ENCODE results near the gene NAT16.
"Not testable (repeated sequence)": the region's sequence is repeated elsewhere in the genome, so short reads cannot be mapped to it uniquely, and the experiment has no call there.

The NAT16 gene

GRCh38 chr7:101211501-101211900 is 31.4 kb upstream of the NAT16 start:
- Mint-ChIP-seq H3K27me3 (ENCODE audit: low read depth, poor library complexity) (no peaks in the 10 kb centered on the region), H3K4me1 (peaks cover 10% of the 10 kb centered on the region), H3K27ac (no peak overlapping the region), H3K4me3 (no peak overlapping the region), H3K9me3 (no peaks in the 10 kb centered on the region), H3K36me3 (ENCODE audit: low read depth) (peaks cover 22% of the 10 kb centered on the region)
- TF ChIP-seq, protein P1, sequence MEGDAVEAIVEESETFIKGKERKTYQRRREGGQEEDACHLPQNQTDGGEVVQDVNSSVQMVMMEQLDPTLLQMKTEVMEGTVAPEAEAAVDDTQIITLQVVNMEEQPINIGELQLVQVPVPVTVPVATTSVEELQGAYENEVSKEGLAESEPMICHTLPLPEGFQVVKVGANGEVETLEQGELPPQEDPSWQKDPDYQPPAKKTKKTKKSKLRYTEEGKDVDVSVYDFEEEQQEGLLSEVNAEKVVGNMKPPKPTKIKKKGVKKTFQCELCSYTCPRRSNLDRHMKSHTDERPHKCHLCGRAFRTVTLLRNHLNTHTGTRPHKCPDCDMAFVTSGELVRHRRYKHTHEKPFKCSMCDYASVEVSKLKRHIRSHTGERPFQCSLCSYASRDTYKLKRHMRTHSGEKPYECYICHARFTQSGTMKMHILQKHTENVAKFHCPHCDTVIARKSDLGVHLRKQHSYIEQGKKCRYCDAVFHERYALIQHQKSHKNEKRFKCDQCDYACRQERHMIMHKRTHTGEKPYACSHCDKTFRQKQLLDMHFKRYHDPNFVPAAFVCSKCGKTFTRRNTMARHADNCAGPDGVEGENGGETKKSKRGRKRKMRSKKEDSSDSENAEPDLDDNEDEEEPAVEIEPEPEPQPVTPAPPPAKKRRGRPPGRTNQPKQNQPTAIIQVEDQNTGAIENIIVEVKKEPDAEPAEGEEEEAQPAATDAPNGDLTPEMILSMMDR (IDR thresholded peaks at IDR 0.05): no peak
- DNase-seq: no peak

DNA sequence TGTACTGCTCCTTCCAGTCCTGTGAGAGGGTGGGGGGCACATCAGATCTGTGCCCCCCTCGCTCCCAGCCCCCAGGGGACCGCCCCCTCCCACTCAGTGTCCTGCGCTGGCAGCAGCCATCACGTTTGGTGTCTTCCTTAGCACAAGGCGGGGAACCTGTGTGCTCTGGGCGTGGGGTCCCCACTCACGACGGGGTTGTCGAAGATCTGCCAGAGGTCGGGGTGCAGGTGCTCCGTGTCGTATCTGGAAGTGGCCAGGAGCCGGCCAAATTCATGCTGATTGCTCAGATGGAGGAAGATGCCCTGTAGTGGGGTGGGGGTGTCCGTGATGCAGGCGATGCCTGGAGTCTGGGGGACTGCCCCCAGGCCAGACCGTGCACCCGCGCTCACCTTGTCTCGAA is 30.1 kb upstream of the NAT16 start:
- TF ChIP-seq, protein P1 (IDR thresholded peaks at IDR 0.05): no peak
- Mint-ChIP-seq H3K4me1 (no peaks in the 10 kb centered on the region), H3K27ac (no peak overlapping the region), H3K36me3 (ENCODE audit: low read depth) (peaks cover 27% of the 10 kb centered on the region), H3K9me3 (no peaks in the 10 kb centered on the region), H3K4me3 (no peak overlapping the region), H3K27me3 (ENCODE audit: low read depth, poor library complexity) (peaks cover 5% of the 10 kb centered on the region)
- DNase-seq: no peak

DNA sequence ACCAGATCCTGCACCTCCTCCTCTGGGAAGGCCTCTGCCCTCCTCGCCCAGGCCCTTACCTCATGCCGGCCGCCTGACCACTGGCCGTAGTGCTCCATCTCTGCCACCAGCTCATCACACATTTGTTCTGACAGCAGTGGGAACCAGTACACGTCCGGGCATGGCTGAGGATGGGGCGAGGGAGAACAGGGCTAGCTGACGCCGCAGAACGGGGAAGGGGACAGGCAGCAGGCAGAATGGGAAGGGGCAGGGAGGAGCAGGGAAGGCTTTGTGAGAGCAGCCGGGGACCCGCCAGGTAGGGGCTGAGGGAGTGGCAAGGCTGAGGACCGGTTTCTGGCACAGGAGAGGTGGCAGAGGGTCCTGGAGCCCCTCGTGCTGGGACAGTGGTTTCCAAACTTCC is 28.7 kb upstream of the NAT16 start:
- Mint-ChIP-seq H3K9me3 (no peaks in the 10 kb centered on the region), H3K27me3 (ENCODE audit: low read depth, poor library complexity) (peaks cover 19% of the 10 kb centered on the region), H3K4me1 (no peaks in the 10 kb centered on the region), H3K27ac (no peak overlapping the region), H3K36me3 (ENCODE audit: low read depth) (peaks cover 22% of the 10 kb centered on the region), H3K4me3 (no peak overlapping the region)
- no peak for DNase-seq
- TF ChIP-seq, protein P1 (IDR thresholded peaks at IDR 0.05): no peak

DNA sequence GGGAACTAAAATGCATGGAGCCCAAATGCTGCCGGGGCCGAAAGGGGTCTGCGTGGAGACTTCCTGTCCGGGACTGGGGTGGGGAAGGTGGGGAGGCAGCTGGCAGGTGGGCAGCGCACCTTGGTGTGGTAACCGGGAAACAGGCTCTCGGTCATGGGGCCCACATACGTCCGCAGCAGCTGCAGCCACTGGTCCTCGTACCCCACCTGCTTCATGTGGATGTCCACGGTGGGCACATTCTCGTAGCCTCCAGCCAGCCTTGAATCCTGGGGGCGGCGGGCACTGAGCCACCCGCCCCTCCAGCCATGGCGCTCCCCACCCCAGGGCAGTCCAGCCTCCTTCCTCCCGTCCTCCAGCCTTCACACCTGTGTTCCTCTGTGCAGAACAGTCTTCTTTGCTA is 27.4 kb upstream of the NAT16 start:
- TF ChIP-seq, protein P1 (IDR thresholded peaks at IDR 0.05): no peak
- H3K27ac Mint-ChIP-seq: no peak overlapping the region
- DNase-seq: no peak
- no peak overlapping the region for H3K4me3 Mint-ChIP-seq
- H3K36me3 Mint-ChIP-seq (ENCODE audit: low read depth): peaks cover 22% of the 10 kb centered on the region
- H3K9me3 Mint-ChIP-seq: no peaks in the 10 kb centered on the region
- H3K4me1 Mint-ChIP-seq: no peaks in the 10 kb centered on the region
- H3K27me3 Mint-ChIP-seq (ENCODE audit: low read depth, poor library complexity): peaks cover 32% of the 10 kb centered on the region

- H3K27ac Mint-ChIP-seq: peak overlapping the region; percentile 47
- H3K4me3 Mint-ChIP-seq: no peak overlapping the region
- peaks cover 40% of the 10 kb centered on the region for H3K27me3 Mint-ChIP-seq (ENCODE audit: low read depth, poor library complexity)
- TF ChIP-seq, protein P1 (IDR thresholded peaks at IDR 0.05): no peak
- no peaks in the 10 kb centered on the region for H3K9me3 Mint-ChIP-seq
- peaks cover 22% of the 10 kb centered on the region for H3K36me3 Mint-ChIP-seq (ENCODE audit: low read depth)
- H3K4me1 Mint-ChIP-seq: no peaks in the 10 kb centered on the region
- no peak for DNase-seq
Observed at GRCh38 chr7:101206665-101207042, 26.6 kb upstream of the NAT16 start.

DNA sequence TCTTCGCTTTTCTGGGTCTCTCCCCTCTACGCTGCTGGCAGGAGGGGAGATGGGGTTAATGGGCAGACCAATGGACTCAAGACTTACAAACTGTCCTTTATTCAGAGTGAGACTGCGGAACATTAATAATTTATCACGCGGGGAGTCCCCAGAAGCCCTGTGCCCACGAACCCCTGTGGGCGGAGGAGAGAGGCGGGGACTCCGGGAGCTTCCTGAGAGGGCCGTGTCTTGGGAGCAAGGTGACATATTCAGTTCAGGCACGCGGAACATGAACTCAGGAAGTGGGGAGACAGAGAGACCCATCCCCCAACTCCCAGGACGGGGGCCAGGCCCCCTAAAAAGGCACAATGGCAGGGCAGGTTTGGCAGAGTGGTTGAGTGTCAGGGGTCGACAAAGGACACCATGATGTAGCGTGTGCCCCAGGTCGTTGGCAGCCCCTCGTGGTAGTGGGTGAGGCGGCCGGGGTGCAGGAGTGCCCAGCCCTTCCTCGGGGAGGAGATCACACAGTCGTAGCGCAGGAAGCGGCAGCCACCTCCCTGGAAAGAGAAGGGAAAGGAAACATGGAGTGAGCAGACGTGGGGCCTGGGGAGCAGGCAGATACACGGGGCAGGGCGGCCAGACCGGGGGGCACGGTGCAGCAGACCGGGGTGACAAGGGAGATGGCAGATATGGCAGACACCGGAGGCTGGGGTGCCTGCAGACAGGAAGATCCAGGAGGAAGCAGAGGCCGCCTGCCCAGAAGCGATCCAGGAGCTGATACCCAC is 26.0 kb upstream of the NAT16 start:
- Mint-ChIP-seq H3K27me3 (ENCODE audit: low read depth, poor library complexity) (peaks cover 46% of the 10 kb centered on the region), H3K27ac (no peak overlapping the region), H3K4me3 (no peak overlapping the region), H3K4me1 (peaks cover 4% of the 10 kb centered on the region), H3K36me3 (ENCODE audit: low read depth) (peaks cover 22% of the 10 kb centered on the region), H3K9me3 (no peaks in the 10 kb centered on the region)
- TF ChIP-seq, protein P1 (IDR thresholded peaks at IDR 0.05): no peak
- DNase-seq: no peak

DNA sequence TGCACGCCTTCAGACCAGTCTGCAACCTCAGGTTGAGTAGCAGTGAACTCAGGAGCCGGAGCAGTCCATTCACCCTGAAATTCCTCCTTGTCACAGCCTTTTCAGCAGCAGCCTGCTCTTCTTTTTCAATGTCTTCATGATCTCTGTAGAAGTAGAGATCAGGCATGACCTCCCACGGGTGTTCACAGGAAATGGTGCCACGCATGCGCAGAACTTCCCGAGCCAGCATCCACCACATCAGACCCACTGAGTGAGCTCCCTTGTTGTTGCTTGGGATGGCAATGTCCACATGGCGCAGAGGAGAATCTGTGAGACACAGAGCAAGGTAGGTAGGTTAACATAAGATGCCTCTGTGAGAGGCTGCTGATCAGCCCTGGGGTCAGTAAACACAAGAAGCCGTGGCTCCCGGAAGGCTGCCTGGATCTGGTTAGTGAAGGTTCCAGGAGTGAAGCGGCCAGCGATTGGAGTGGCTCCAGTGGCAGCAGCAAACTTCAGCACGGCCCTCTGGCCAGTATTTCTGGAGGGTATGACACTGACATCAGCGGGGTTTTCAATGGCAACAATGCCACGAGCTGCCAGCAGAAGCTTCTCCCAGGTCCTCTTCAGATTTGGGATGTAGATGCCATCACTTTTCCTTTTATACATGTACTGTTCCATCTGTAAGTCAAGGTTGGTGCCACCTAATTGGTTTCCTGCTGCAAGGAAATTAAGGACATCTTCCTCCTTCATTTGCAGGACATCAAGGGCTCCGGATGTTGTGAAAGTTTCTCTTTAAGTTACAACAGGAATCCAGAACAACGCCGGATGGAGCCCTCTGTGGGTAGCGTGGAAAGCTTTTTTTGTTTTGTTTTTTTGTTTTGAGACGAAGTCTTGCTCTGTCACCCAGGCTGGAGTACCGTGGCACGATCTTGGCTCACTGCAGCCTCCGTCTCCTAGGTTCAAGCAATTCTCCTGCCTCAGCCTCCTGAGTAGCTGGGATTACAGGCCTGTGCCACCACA is 23.9 kb upstream of the NAT16 start:
- not testable (repeated sequence) for H3K27ac Mint-ChIP-seq, DNase-seq, H3K4me3 Mint-ChIP-seq, H3K9me3 Mint-ChIP-seq
- peaks cover 15% of the 10 kb centered on the region for H3K4me1 Mint-ChIP-seq
- H3K36me3 Mint-ChIP-seq (ENCODE audit: low read depth): peaks cover 16% of the 10 kb centered on the region
- H3K27me3 Mint-ChIP-seq (ENCODE audit: low read depth, poor library complexity): peaks cover 66% of the 10 kb centered on the region
